Measurements from ENCODE around the gene MFSD2A.

DNA sequence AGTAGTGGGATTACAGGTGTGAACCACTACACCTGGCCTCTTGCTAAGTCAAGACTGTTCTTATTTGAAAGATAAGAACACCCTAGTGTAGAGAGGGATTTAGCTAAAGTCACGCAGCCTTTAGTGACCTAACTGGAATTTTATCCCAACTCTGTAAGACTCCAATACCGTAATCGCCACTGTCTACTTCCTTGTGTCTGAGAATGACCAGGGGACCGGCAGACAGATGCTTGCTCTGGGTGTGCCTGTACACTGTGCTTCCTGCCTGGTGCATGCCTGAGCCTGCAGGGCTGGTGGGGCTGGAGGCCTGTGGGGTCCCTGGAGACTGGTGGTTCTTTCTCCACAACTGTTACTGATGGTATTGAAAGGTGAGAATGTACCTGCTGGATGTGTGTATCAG lies 15.3 kb downstream of the MFSD2A start:
- TF ChIP-seq POLR2A (IDR thresholded peaks at IDR 0.05) = no peak
- TF ChIP-seq, protein P1, sequence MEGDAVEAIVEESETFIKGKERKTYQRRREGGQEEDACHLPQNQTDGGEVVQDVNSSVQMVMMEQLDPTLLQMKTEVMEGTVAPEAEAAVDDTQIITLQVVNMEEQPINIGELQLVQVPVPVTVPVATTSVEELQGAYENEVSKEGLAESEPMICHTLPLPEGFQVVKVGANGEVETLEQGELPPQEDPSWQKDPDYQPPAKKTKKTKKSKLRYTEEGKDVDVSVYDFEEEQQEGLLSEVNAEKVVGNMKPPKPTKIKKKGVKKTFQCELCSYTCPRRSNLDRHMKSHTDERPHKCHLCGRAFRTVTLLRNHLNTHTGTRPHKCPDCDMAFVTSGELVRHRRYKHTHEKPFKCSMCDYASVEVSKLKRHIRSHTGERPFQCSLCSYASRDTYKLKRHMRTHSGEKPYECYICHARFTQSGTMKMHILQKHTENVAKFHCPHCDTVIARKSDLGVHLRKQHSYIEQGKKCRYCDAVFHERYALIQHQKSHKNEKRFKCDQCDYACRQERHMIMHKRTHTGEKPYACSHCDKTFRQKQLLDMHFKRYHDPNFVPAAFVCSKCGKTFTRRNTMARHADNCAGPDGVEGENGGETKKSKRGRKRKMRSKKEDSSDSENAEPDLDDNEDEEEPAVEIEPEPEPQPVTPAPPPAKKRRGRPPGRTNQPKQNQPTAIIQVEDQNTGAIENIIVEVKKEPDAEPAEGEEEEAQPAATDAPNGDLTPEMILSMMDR (IDR thresholded peaks at IDR 0.05) = no peak

Data from transverse colon (tissue), 3 donors.